ENCODE results near the gene RAVER1. TPM values are rescaled to one million over a fixed set of nuclear protein-coding genes. Genes with fewer than 3 reads are reported as not detected.

RAVER1 gene
- total and polyA plus RNA-seq, 2 of the 8 experiments (the other 6 are each of a cell fraction or from before 2014, with no cell fraction given): 5.7 to 70.5 TPM

- no peak for TF ChIP-seq MAX (IDR thresholded peaks at IDR 0.05)
- TF ChIP-seq POLR2AphosphoS5 (IDR thresholded peaks at IDR 0.05; ENCODE audit: low read depth, low read length): no peak
- TF ChIP-seq CHD1 (IDR thresholded peaks at IDR 0.05; ENCODE audit: low read depth, low read length): no peak
- no peak for TF ChIP-seq TAF7 (optimal IDR thresholded peaks at IDR 0.05; ENCODE audit: borderline replicate concordance, low read depth, low read length)
Observed at GRCh38 chr19:10361569-10362011, 28.3 kb upstream of the RAVER1 start (continued).

Data from H1 (cell line).